ENCODE data around the gene KRTCAP3. TPM values are rescaled to one million over a fixed set of nuclear protein-coding genes. Genes with fewer than 3 reads are reported as not detected.

KRTCAP3 gene

DNA sequence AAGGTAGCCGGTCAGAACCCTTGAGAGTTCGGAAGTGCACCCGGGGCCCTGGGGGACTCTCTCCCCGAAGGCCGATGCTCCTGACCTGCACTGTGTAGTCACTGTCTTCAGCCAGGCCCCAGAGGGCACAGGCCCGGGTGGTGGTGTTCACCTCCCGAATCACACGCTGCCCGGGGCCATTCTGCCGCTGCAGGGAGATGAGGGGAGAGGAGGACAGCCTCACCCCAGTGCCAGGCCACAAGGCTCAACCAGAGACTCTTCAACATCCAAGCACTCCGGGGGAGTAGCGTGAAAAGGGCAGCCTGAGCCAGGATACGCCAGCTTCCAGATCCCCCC, 51.7 kb downstream of the KRTCAP3 start:
- H3K4me2 ChIP-seq (ENCODE audit: low read length), result peak overlapping the region; percentile 95
- peak overlapping the region; percentile 73 for H3K4me3 ChIP-seq (ENCODE audit: low read length)
- no peaks in the 10 kb centered on the region for H3K27me3 ChIP-seq (ENCODE audit: control insufficient read depth, insufficient read depth, low read length)
- peaks cover 4% of the 10 kb centered on the region for H3K36me3 ChIP-seq (ENCODE audit: insufficient read depth, low read length)
- peaks cover 17% of the 10 kb centered on the region for H3K4me1 ChIP-seq (ENCODE audit: control insufficient read depth, insufficient read depth, low read length)
- H3K9ac ChIP-seq (ENCODE audit: low read depth, low read length), result peak overlapping the region; percentile 83
- no peaks in the 10 kb centered on the region for H3K9me3 ChIP-seq (replicated peaks; ENCODE audit: low read length)

Small RNAs within 50 kb of the gene (small RNA-seq; reads per million reads assigned to genes)
- not detected for gene RNU6-986P
